NCI-H524 treated with DMSO at 0.1 percent for 48 hours (cell line): ENCODE results near the gene LMX1B.

Experiments
- DNase-seq: peaks from one replicate; lab custom pipeline; 2025; lab: John Stamatoyannopoulos, UW

LMX1B gene

GRCh38 chr9:126658201-126658825 lies 44.6 kb downstream of the LMX1B start:
- DNase-seq, result no peak

GRCh38 chr9:126658956-126659555 lies 45.3 kb downstream of the LMX1B start:
- no peak for DNase-seq

- no peak for DNase-seq
Measured at GRCh38 chr9:126661122-126661520, 47.4 kb downstream of the LMX1B start.

GRCh38 chr9:126661521-126662251 lies 48.0 kb downstream of the LMX1B start:
- DNase-seq, result peak; percentile 14

- DNase-seq, result no peak
Measured at GRCh38 chr9:126663661-126664072, 49.9 kb downstream of the LMX1B start.

- no peak for DNase-seq
Measured at GRCh38 chr9:126664900-126665643, 51.3 kb downstream of the LMX1B start.

GRCh38 chr9:126665644-126666035 lies 51.9 kb downstream of the LMX1B start:
- no peak for DNase-seq

GRCh38 chr9:126666155-126666803 lies 52.6 kb downstream of the LMX1B start:
- DNase-seq, result no peak

GRCh38 chr9:126667190-126668055 lies 53.7 kb downstream of the LMX1B start:
- no peak for DNase-seq

GRCh38 chr9:126668058-126668457 lies 54.3 kb downstream of the LMX1B start:
- no peak for DNase-seq

- no peak for DNase-seq
Measured at GRCh38 chr9:126669108-126669507, 55.4 kb downstream of the LMX1B start.

GRCh38 chr9:126670270-126670669 lies 56.5 kb downstream of the LMX1B start:
- DNase-seq, result no peak

- DNase-seq, result peak; percentile 9
Measured at GRCh38 chr9:126671381-126671831, 57.7 kb downstream of the LMX1B start.

- no peak for DNase-seq
Measured at GRCh38 chr9:126671983-126672382, 58.3 kb downstream of the LMX1B start.

GRCh38 chr9:126672634-126673284 lies 59.0 kb downstream of the LMX1B start:
- DNase-seq, result no peak

- DNase-seq, result no peak
Measured at GRCh38 chr9:126673689-126674364, 60.1 kb downstream of the LMX1B start.

- peak; percentile 74 for DNase-seq
Measured at GRCh38 chr9:126674365-126675146, 60.8 kb downstream of the LMX1B start.

- no peak for DNase-seq
Measured at GRCh38 chr9:126675147-126675467, 61.4 kb downstream of the LMX1B start.

GRCh38 chr9:126676102-126676684 lies 62.5 kb downstream of the LMX1B start:
- DNase-seq, result no peak
